IMR-90 (cell line): ENCODE data around the gene TTC7B. TPM values are rescaled to one million over a fixed set of nuclear protein-coding genes. Genes with fewer than 3 reads are reported as not detected.

ENCODE experiments used
- ATAC-seq: fragments of 200-7000 bp; cut with Tn5 transposase; 2 replicates; pipeline ENCODE4 v1.9.1; 2020; ENCODE audit warnings: low read depth, mild to moderate bottlenecking, moderate library complexity
- BruUV-seq: library from RNA; stranded (reverse); fragments of 400-500 nt; replicated peaks from 2 replicates; lab custom pipeline; 2021; lab: Mats Ljungman, UMichigan
- CTCF ChIA-PET: fragments of 300-600 bp; formaldehyde crosslinking; extraction: SDS; loops from one replicate; lab custom pipeline; 2021; ENCODE audit warnings: antibody characterized with exemption; lab: Yijun Ruan, JAX
- POLR2A ChIA-PET: fragments of 300-600 bp; sonication (Branson Sonifier 250); formaldehyde crosslinking; loops from one replicate; lab custom pipeline; 2022; ENCODE audit warnings: antibody characterized with exemption; ENCODE audit not compliant: unreplicated experiment; lab: Charles Lee
- DNase-seq: peaks from one replicate; pipeline ENCODE4 v3.0.0; 2013
- H2AFZ ChIP-seq: replicated peaks from 2 replicates; pipeline ENCODE3; 2013; ENCODE audit warnings: low read length, mild to moderate bottlenecking; ENCODE audit not compliant: poor library complexity
- H2AK5ac ChIP-seq: 2 replicates; pipeline ENCODE4 v1.6.1; 2013; ENCODE audit warnings: low read depth, low read length, inconsistent platforms
- H2AK9ac ChIP-seq: replicated peaks from 2 replicates; pipeline ENCODE3; 2013; ENCODE audit warnings: mild to moderate bottlenecking, low read depth, low read length, moderate library complexity; ENCODE audit not compliant: poor library complexity
- H2BK120ac ChIP-seq: 2 replicates; pipeline ENCODE4 v1.6.1; 2013; ENCODE audit warnings: low read depth, low read length, inconsistent platforms
- H2BK15ac ChIP-seq: 3 replicates; pipeline ENCODE4 v1.6.1; 2013; ENCODE audit warnings: low read depth, low read length, inconsistent platforms
- H2BK20ac ChIP-seq: 2 replicates; pipeline ENCODE4 v1.6.1; 2013; ENCODE audit warnings: low read depth, mild to moderate bottlenecking, inconsistent platforms, low read length, moderate library complexity
- H2BK5ac ChIP-seq: 2 replicates; pipeline ENCODE4 v1.6.1; 2013; ENCODE audit warnings: mild to moderate bottlenecking, low read depth, low read length, inconsistent platforms; ENCODE audit not compliant: poor library complexity, severe bottlenecking
- H3K14ac ChIP-seq: replicated peaks from 2 replicates; pipeline ENCODE4 v1.6.1; 2013; ENCODE audit warnings: low read depth, low read length, inconsistent platforms
- H3K18ac ChIP-seq: 2 replicates; pipeline ENCODE4 v1.6.1; 2013; ENCODE audit warnings: low read depth, low read length, control low read depth
- H3K23ac ChIP-seq: 2 replicates; pipeline ENCODE4 v1.6.1; 2013; ENCODE audit warnings: low read depth, low read length, inconsistent platforms
- H3K27ac ChIP-seq: 2 replicates; pipeline ENCODE4 v1.5.1; 2013; ENCODE audit warnings: mild to moderate bottlenecking, control low read depth, low read length; ENCODE audit not compliant: insufficient read depth
- H3K27me3 ChIP-seq: 2 replicates; pipeline ENCODE4 v1.6.1; 2013; ENCODE audit warnings: low read length; ENCODE audit not compliant: control insufficient read depth, insufficient read depth
- H3K36me3 ChIP-seq: 2 replicates; pipeline ENCODE4 v1.6.1; 2013; ENCODE audit warnings: low read length, mixed read lengths; ENCODE audit not compliant: control insufficient read depth, insufficient read depth
- H3K4ac ChIP-seq: 2 replicates; pipeline ENCODE4 v1.6.1; 2013; ENCODE audit warnings: low read depth, low read length, inconsistent platforms
- H3K4me1 ChIP-seq: 2 replicates; pipeline ENCODE4 v1.6.1; 2013; ENCODE audit warnings: low read length, mixed read lengths; ENCODE audit not compliant: control insufficient read depth, insufficient read depth
- H3K4me2 ChIP-seq: 2 replicates; pipeline ENCODE4 v1.6.1; 2013; ENCODE audit warnings: low read depth, mild to moderate bottlenecking, control low read depth, low read length, moderate library complexity
- H3K4me3 ChIP-seq: 2 replicates; pipeline ENCODE4 v1.5.1; 2013; ENCODE audit warnings: low read depth, mild to moderate bottlenecking, control low read depth, low read length, moderate library complexity; ENCODE audit not compliant: insufficient read depth
- H3K56ac ChIP-seq: 2 replicates; pipeline ENCODE4 v1.6.1; 2013; ENCODE audit warnings: low read length, inconsistent platforms; ENCODE audit not compliant: insufficient read depth; ENCODE audit errors: extremely low read depth
- H3K79me1 ChIP-seq, 2 experiments: 2 replicates each; pipeline ENCODE4 v1.6.1; 2013; ENCODE audit warnings: low read length in 2 of 2, inconsistent platforms in 1 of 2, low read depth in 1 of 2
- H3K9ac ChIP-seq: 2 replicates; pipeline ENCODE4 v1.6.1; 2013; ENCODE audit warnings: low read depth, low read length, control low read depth
- H3K9me1 ChIP-seq: 2 replicates; pipeline ENCODE4 v1.6.1; 2013; ENCODE audit warnings: low read length, inconsistent platforms; ENCODE audit not compliant: insufficient read depth
- H3K9me3 ChIP-seq: 2 replicates; pipeline ENCODE4 v1.6.1; 2013; ENCODE audit warnings: low read length; ENCODE audit not compliant: control insufficient read depth, insufficient read depth
- H4K20me1 ChIP-seq: 2 replicates; pipeline ENCODE4 v1.6.1; 2013; ENCODE audit warnings: low read length, inconsistent platforms; ENCODE audit not compliant: insufficient read depth
- H4K5ac ChIP-seq: 2 replicates; pipeline ENCODE4 v1.6.1; 2013; ENCODE audit warnings: mild to moderate bottlenecking, low read depth, low read length, control low read depth
- H4K8ac ChIP-seq, 2 experiments: 2 replicates each; pipeline ENCODE4 v1.6.1; 2013; ENCODE audit warnings: low read depth in 2 of 2, low read length in 2 of 2, control low read depth in 1 of 2, inconsistent platforms in 1 of 2
- H4K91ac ChIP-seq: 2 replicates; pipeline ENCODE4 v1.6.1; 2013; ENCODE audit warnings: low read depth, low read length, inconsistent platforms; ENCODE audit not compliant: insufficient read depth
- CEBPB ChIP-seq: IDR thresholded peaks from 2 replicates; pipeline ENCODE4 v1.6.1; 2012; ENCODE audit warnings: low read depth, low read length, improper control_type of control experiment
- NFE2L2 ChIP-seq: fragments of 150-350 bp; IDR thresholded peaks from 2 replicates; pipeline ENCODE4 v1.6.1; 2016; ENCODE audit warnings: low read depth, mild to moderate bottlenecking, low read length
- RFX5 ChIP-seq: IDR thresholded peaks from 2 replicates; pipeline ENCODE4 v1.8.0; 2012; ENCODE audit warnings: low read depth, mild to moderate bottlenecking, low read length, moderate library complexity
- WGBS, 2 experiments: methylation state at CpG; one replicate each; pipeline versions ENCODE4 v1.1.5 to v1.1.7; 2013; ENCODE audit warnings: missing lambda C conversion rate in 2 of 2; ENCODE audit not compliant: insufficient read length in 1 of 2; ENCODE audit errors: extremely low coverage in 2 of 2; 5-methylcytosine and 5-hydroxymethylcytosine counted together
- dilution Hi-C: fragments of 300-500 bp; cut with HindIII; formaldehyde crosslinking; loops from one replicate; pipeline ENCODE4 v1.14.3; 2018; ENCODE audit warnings: low sequenced_read_pairs; ENCODE audit not compliant: unreplicated experiment
- in situ Hi-C: fragments of 300-500 bp; cut with MboI; formaldehyde crosslinking; loops from 3 replicates; pipeline ENCODE4 v1.14.3; 2019; ENCODE audit warnings: low sequenced_read_pairs, inconsistent platforms, mixed read lengths
- intact Hi-C: fragments of 100-400 bp; cut with micrococcal nuclease; formaldehyde crosslinking; loops from 2 replicates; pipeline ENCODE4 v1.10.0; 2022
- polyA plus RNA-seq, 3 experiments: library from polyadenylated mRNA; depleted of rRNA; stranded (reverse); fragments of >200 nt; gene quantifications; 2 replicates each; pipeline ENCODE4 v1.2.3, GENCODE V29; 2012; ENCODE audit warnings: low replicate concordance in 1 of 3
- total RNA-seq: library from RNA; depleted of rRNA; stranded (reverse); fragments of >200 nt; gene quantifications from 2 replicates; pipeline ENCODE4 v1.2.3, GENCODE V29; 2012

Gene TTC7B
- total and polyA plus RNA-seq, 2 of the 4 experiments (the other 2 are of a cell fraction): 18.1 to 35.3 TPM

GRCh38 chr14:90698379-90698869 is 117.8 kb downstream of the TTC7B start:
- POLR2A ChIA-PET: no interaction called here
- BruUV-seq: no TSS peak
- Histone ChIP-seq H3K56ac (no peak overlapping the region), H3K36me3 (no peaks in the 10 kb centered on the region), H2BK15ac (no peak overlapping the region), H3K4ac (no peak overlapping the region), H3K23ac (no peak overlapping the region; the same call in 1 of the 2 replicates), H4K91ac (no peak overlapping the region), H3K79me1 (peaks cover 0 to 7% of the 10 kb centered on the region in 2 experiments; a peak in 1 of 4 replicates), H2AFZ (no peak overlapping the region), H3K9ac (no peak overlapping the region), H3K4me1 (peaks cover 2% of the 10 kb centered on the region; the same call in 1 of the 2 replicates), H3K27ac (no peak overlapping the region), H4K20me1 (no peaks in the 10 kb centered on the region), H3K18ac (no peak overlapping the region), H2BK5ac (no peak overlapping the region), H2BK20ac (no peak overlapping the region), H2AK5ac (no peak overlapping the region), H3K4me3 (no peak overlapping the region), H3K14ac (no peak overlapping the region), H4K5ac (no peak overlapping the region), H2BK120ac (no peak overlapping the region), H3K9me1 (peaks cover 4% of the 10 kb centered on the region; the same call in 1 of the 2 replicates), H3K4me2 (no peak overlapping the region; the same call in 1 of the 2 replicates), H4K8ac (no peak overlapping the region), H3K9me3 (no peaks in the 10 kb centered on the region), H2AK9ac (no peak overlapping the region), H3K27me3 (no peaks in the 10 kb centered on the region)
- DNase-seq (peak; percentile 58), ATAC-seq (peak; percentile 42)
- CTCF ChIA-PET: interaction anchor here (0.6 to 1.4 kb wide), 7 partner anchors 8 to 409 kb away, joined by 3 to 5 read pairs (median 3); no protein-coding TSS in a partner anchor
- TF ChIP-seq CEBPB (peak; percentile 40; the same call in 1 of the 2 replicates), RFX5 (no peak), NFE2L2 (no peak)
- dilution Hi-C loops: no loop called here
- 27% methylated on average over 7 of the region's 7 CpGs; no CpG with 5 or more reads in 1 of the 2 experiments for WGBS, 2 experiments
- in situ Hi-C loops: loop anchor here (5.0 to 10.0 kb wide), 2 partner anchors 294 to 396 kb away; no protein-coding TSS in a partner anchor
- intact Hi-C loops: loop anchor here (10.0 kb wide), 1 partner anchor 174 kb away; no protein-coding TSS in a partner anchor
